Esophagus squamous epithelium (tissue), 5 donors: ENCODE results near the gene FAM114A1. TPM values are rescaled to one million over a fixed set of nuclear protein-coding genes. Genes with fewer than 3 reads are reported as not detected.

Experiments
- DNase-seq: peaks from one replicate; lab custom pipeline; 2025; lab: John Stamatoyannopoulos, UW
- H3K27ac ChIP-seq, 4 donors: fragments of 200-600 bp; sonication (generic); one replicate each; pipeline ENCODE4 v1.5.1; 2016 to 2019; ENCODE audit warnings: mild to moderate bottlenecking in 1 of 4
- H3K27me3 ChIP-seq, 4 donors: fragments of 200-600 bp; sonication (generic); 1 replicate in 3 of 4; 2 replicates in 1 of 4; pipeline versions ENCODE4 v1.5.1 to v1.6.0; 2017 to 2021; ENCODE audit warnings: antibody characterized with exemption in 1 of 4
- H3K36me3 ChIP-seq, 3 donors: fragments of 200-600 bp; sonication (generic); one replicate each; pipeline ENCODE4 v1.5.1; 2016 to 2019
- H3K4me1 ChIP-seq, 3 donors: fragments of 200-600 bp; sonication (generic); one replicate each; pipeline ENCODE4 v1.5.1; 2017 to 2019
- H3K4me3 ChIP-seq, 4 donors: fragments of 200-600 bp; sonication (generic); 1 replicate in 3 of 4; 2 replicates in 1 of 4; pipeline ENCODE4 v1.5.1; 2016 to 2019; ENCODE audit warnings: mild to moderate bottlenecking in 2 of 4, moderate library complexity in 1 of 4
- H3K9me3 ChIP-seq, 3 donors: fragments of 200-600 bp; sonication (generic); one replicate each; pipeline ENCODE4 v1.5.1; 2016 to 2019
- CTCF ChIP-seq, 6 experiments: fragments of 450-650 bp in 4 of 6; fragments of 200-600 bp in 2 of 6; sonication (generic) in 2 of 6; IDR thresholded peaks; one replicate each; pipeline ENCODE4 v1.5.1; 2016 to 2019; ENCODE audit warnings: antibody characterized with exemption in 6 of 6, mild to moderate bottlenecking in 4 of 6, moderate library complexity in 4 of 6
- POLR2A ChIP-seq, 4 donors: fragments of 450-650 bp; IDR thresholded peaks; one replicate each; pipeline ENCODE4 v1.6.1; 2017; ENCODE audit warnings: antibody characterized with exemption in 4 of 4, mild to moderate bottlenecking in 4 of 4, moderate library complexity in 3 of 4
- WGBS, 2 donors: methylation state at CpG; one replicate each; pipeline ENCODE4 v1.1.5; 2018; 5-methylcytosine and 5-hydroxymethylcytosine counted together
- intact Hi-C: fragments of 100-400 bp; cut with DNase I; formaldehyde crosslinking; loops from one replicate; pipeline ENCODE4 v1.15.0; 2022
- total RNA-seq, 4 donors: library from RNA; depleted of rRNA; stranded (reverse); fragments of >200 nt; gene quantifications; one replicate each; pipeline ENCODE4 v1.1.0, GENCODE V29; 2016
- donor health status: DM: yes; HTN: yes; CAD: no.

Gene FAM114A1
- total RNA-seq, 4 donors from 2014 or later = 36.7 to 80.9 (median 69.2) TPM

GRCh38 chr4:38832624-38833528, 34.7 kb upstream of the FAM114A1 start:
- H3K9me3 ChIP-seq = peaks cover 0 to 5% (median 0%) of the 10 kb centered on the region in 3 donors
- no peaks in the 10 kb centered on the region for H3K4me1 ChIP-seq
- no peak overlapping the region for H3K4me3 ChIP-seq
- TF ChIP-seq POLR2A (IDR thresholded peaks at IDR 0.05) (no peak), CTCF (IDR thresholded peaks at IDR 0.05) (peak in 1 of 6 experiments; percentile 11)
- intact Hi-C loops = no loop called here
- no peak overlapping the region for H3K27ac ChIP-seq
- WGBS, 2 donors = 92 to 96% methylated on average over 4 to 6 of the region's 7 CpGs
- H3K27me3 ChIP-seq = no peaks in the 10 kb centered on the region
- H3K36me3 ChIP-seq = no peaks in the 10 kb centered on the region
- no peak for DNase-seq

GRCh38 chr4:38834570-38834969, 33.0 kb upstream of the FAM114A1 start:
- Histone ChIP-seq H3K4me3 (no peak overlapping the region), H3K36me3 (no peaks in the 10 kb centered on the region), H3K9me3 (peaks cover 0 to 5% (median 0%) of the 10 kb centered on the region in 3 donors), H3K27ac (no peak overlapping the region), H3K27me3 (no peaks in the 10 kb centered on the region), H3K4me1 (no peaks in the 10 kb centered on the region)
- intact Hi-C loops = no loop called here
- 86 to 96% methylated on average over 4 of the region's 4 CpGs for WGBS, 2 donors
- DNase-seq = no peak
- TF ChIP-seq CTCF (IDR thresholded peaks at IDR 0.05) (no peak), POLR2A (IDR thresholded peaks at IDR 0.05) (no peak)

GRCh38 chr4:38837334-38837733, 30.3 kb upstream of the FAM114A1 start:
- peaks cover 0 to 5% (median 0%) of the 10 kb centered on the region in 3 donors for H3K9me3 ChIP-seq
- no peaks in the 10 kb centered on the region for H3K27me3 ChIP-seq

GRCh38 chr4:38837849-38838248, 29.8 kb upstream of the FAM114A1 start:
- Histone ChIP-seq H3K27ac (no peak overlapping the region), H3K27me3 (no peaks in the 10 kb centered on the region), H3K4me3 (no peak overlapping the region), H3K4me1 (no peaks in the 10 kb centered on the region), H3K36me3 (no peaks in the 10 kb centered on the region), H3K9me3 (peaks cover 0 to 5% (median 0%) of the 10 kb centered on the region in 3 donors)
- no peak for DNase-seq
- 11 to 14% methylated on average over 2 of the region's 2 CpGs for WGBS, 2 donors
- intact Hi-C loops = no loop called here
- TF ChIP-seq CTCF (IDR thresholded peaks at IDR 0.05) (no peak), POLR2A (IDR thresholded peaks at IDR 0.05) (no peak)

More at GRCh38 chr4:38837334-38837733, 30.3 kb upstream of the FAM114A1 start:
- H3K27ac ChIP-seq = no peak overlapping the region
- DNase-seq = no peak
- TF ChIP-seq CTCF (IDR thresholded peaks at IDR 0.05) = no peak
- no peak for TF ChIP-seq POLR2A (IDR thresholded peaks at IDR 0.05)
- no peak overlapping the region for H3K4me3 ChIP-seq
- H3K4me1 ChIP-seq = no peaks in the 10 kb centered on the region
- no peaks in the 10 kb centered on the region for H3K36me3 ChIP-seq
- intact Hi-C loops = no loop called here

GRCh38 chr4:38842994-38843393, 24.6 kb upstream of the FAM114A1 start:
- WGBS, 2 donors = 72 to 93% methylated on average over 4 of the region's 4 CpGs
- Histone ChIP-seq H3K9me3 (no peaks in the 10 kb centered on the region), H3K27me3 (no peaks in the 10 kb centered on the region), H3K36me3 (no peaks in the 10 kb centered on the region), H3K4me1 (no peaks in the 10 kb centered on the region), H3K4me3 (no peak overlapping the region), H3K27ac (no peak overlapping the region)
- no peak for DNase-seq
- TF ChIP-seq POLR2A (IDR thresholded peaks at IDR 0.05) = no peak
- TF ChIP-seq CTCF (IDR thresholded peaks at IDR 0.05) = no peak
- intact Hi-C loops = no loop called here
